SK-N-MC (cell line): Measurements from ENCODE around the gene TMEM181.

Experiments
- EZH2 ChIP-seq: fragments of 200-600 bp; sonication (generic); IDR thresholded peaks from one replicate; pipeline ENCODE4 v1.6.1; 2017; ENCODE audit warnings: antibody characterized with exemption
- POLR2AphosphoS5 ChIP-seq: IDR thresholded peaks from 2 replicates; pipeline ENCODE4 v1.6.1; 2012; ENCODE audit warnings: mild to moderate bottlenecking, low read depth, low read length, borderline replicate concordance

DNA sequence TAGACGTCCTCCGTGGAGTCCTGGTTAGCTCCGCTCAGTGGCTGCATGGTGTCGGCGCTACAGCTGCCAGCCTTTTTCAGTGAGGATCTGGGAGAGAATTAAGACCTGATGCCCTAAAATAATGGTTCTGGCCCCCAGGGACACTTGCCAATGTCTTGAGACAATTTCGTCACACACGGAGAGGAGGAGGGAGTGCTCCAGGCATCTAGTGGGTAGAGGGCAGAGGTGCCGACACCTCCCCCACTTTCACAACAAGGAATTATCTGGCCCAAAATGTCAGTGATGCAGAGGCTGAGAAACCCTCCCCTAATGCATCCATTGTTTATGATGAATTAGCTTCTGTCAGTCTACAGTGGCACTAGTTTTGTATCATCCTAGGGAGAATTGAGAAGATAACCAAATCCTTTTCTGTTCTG is 24.4 kb downstream of the TMEM181 start:
- no peak for TF ChIP-seq EZH2
- TF ChIP-seq POLR2AphosphoS5: no peak
